Measurements from ENCODE around the gene SNX18. TPM values are rescaled to one million over a fixed set of nuclear protein-coding genes. Genes with fewer than 3 reads are reported as not detected.

Gene SNX18
- total and polyA plus RNA-seq, 10 of the 15 experiments (the other 5 are each of a cell fraction or from before 2014, with no cell fraction given), result 0.27 to 1.7 (median 0.47) TPM

DNA sequence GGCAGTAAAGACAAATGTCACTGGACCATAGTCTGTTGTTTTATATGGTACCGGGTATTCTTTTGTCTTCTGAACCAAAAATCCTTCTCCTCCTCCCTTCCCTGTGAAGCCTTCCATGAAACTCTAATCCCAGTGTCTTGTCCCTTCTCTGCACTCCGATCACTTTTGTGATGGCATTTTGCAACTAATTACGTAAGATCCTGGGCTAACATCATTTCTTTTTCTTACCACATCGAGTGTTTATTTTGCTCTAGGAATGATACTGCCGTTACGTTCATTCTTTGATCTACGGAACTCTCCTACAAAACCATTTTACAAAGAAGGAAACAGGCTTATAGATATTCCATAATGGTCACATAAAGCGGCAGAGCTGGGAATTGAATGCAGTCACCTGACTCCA is 33.7 kb downstream of the SNX18 start (continued):
- TF ChIP-seq ZNF592 (IDR thresholded peaks at IDR 0.05) (no peak), POLR2A (IDR thresholded peaks at IDR 0.05; ENCODE audit: low read depth, low read length) (no peak), LARP7 (IDR thresholded peaks at IDR 0.05) (no peak), JUNB (IDR thresholded peaks at IDR 0.05) (no peak), RAD51 (IDR thresholded peaks at IDR 0.05) (no peak), USF1 (IDR thresholded peaks at IDR 0.05; ENCODE audit: borderline replicate concordance, extremely low read length, insufficient read depth, low read depth, low read length) (no peak), MXI1 (IDR thresholded peaks at IDR 0.05; ENCODE audit: low read depth, low read length) (no peak), ZBTB33 (IDR thresholded peaks at IDR 0.05) (no peak)
- TF ChIP-seq, protein P1, sequence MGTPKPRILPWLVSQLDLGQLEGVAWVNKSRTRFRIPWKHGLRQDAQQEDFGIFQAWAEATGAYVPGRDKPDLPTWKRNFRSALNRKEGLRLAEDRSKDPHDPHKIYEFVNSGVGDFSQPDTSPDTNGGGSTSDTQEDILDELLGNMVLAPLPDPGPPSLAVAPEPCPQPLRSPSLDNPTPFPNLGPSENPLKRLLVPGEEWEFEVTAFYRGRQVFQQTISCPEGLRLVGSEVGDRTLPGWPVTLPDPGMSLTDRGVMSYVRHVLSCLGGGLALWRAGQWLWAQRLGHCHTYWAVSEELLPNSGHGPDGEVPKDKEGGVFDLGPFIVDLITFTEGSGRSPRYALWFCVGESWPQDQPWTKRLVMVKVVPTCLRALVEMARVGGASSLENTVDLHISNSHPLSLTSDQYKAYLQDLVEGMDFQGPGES (IDR thresholded peaks at IDR 0.05), result no peak
